ENCODE measurements around the gene DNAJA3.

DNA sequence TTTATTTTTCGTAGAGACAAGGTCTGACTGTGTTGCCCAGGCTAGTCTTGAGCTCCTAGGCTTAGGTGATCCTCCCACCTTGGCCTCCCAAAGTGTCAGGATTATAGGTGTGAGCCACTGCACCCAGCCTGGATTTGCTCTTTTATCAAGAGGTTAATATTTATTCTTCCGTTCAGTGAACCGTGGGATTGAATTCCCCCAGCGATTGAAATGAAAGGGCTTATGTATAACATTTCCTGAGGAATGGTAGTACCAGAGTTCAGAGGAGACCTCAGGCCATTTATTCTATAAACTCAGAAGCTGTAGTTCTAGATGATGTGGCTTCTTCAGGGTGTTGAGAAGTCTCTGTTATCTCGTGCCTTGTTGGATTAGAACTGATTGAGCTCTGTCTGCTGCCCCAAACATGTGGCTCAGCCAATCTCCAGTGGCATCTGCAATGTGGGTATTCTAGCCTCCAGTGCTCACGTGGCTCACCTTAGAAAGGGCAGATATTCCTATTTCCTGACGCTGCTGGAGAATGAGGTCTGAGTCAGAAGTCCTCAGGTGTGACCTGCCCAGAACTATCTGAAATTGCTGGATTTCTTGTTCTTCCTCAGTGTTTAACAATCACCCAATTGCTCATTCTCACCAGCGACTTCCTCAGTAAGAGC is 73.0 kb downstream of the DNAJA3 start:
- TF ChIP-seq POLR2A (IDR thresholded peaks at IDR 0.05): no peak
- TF ChIP-seq, protein P1, sequence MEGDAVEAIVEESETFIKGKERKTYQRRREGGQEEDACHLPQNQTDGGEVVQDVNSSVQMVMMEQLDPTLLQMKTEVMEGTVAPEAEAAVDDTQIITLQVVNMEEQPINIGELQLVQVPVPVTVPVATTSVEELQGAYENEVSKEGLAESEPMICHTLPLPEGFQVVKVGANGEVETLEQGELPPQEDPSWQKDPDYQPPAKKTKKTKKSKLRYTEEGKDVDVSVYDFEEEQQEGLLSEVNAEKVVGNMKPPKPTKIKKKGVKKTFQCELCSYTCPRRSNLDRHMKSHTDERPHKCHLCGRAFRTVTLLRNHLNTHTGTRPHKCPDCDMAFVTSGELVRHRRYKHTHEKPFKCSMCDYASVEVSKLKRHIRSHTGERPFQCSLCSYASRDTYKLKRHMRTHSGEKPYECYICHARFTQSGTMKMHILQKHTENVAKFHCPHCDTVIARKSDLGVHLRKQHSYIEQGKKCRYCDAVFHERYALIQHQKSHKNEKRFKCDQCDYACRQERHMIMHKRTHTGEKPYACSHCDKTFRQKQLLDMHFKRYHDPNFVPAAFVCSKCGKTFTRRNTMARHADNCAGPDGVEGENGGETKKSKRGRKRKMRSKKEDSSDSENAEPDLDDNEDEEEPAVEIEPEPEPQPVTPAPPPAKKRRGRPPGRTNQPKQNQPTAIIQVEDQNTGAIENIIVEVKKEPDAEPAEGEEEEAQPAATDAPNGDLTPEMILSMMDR (IDR thresholded peaks at IDR 0.05): no peak

Measured in lower leg skin (tissue), 3 donors.